HepG2 (cell line): ENCODE results near the gene ARL11. TPM values are rescaled to one million over a fixed set of nuclear protein-coding genes. Genes with fewer than 3 reads are reported as not detected.

Experiments
- ARNT ChIP-seq: fragments of 450-650 bp; IDR thresholded peaks from 2 replicates; pipeline ENCODE4 v1.6.1; 2017
- ATF2 ChIP-seq: sonication (generic); formaldehyde crosslinking; IDR thresholded peaks from 2 replicates; pipeline ENCODE4 v1.4.0; 2020; ENCODE audit warnings: missing genetic modification reagents
- BHLHE40 ChIP-seq: IDR thresholded peaks from 2 replicates; pipeline ENCODE4 v1.6.1; 2011; ENCODE audit warnings: low read length, improper control_type of control experiment
- CCDC6 ChIP-seq: sonication (generic); formaldehyde crosslinking; IDR thresholded peaks from 2 replicates; pipeline ENCODE4 v1.8.1; 2022; ENCODE audit warnings: mild to moderate bottlenecking, missing genetic modification reagents, moderate library complexity
- GATA4 ChIP-seq: sonication (generic); IDR thresholded peaks from 2 replicates; pipeline ENCODE4 v1.6.1; 2016; ENCODE audit warnings: antibody characterized with exemption, low read depth, borderline replicate concordance
- MIXL1 ChIP-seq: IDR thresholded peaks from 2 replicates; pipeline ENCODE4 v1.6.1; 2016
- MYNN ChIP-seq: sonication (generic); formaldehyde crosslinking; IDR thresholded peaks from 2 replicates; pipeline ENCODE4 v1.4.0; 2020; ENCODE audit warnings: mild to moderate bottlenecking, low read depth, missing genetic modification reagents
- NFE2 ChIP-seq: sonication (generic); formaldehyde crosslinking; IDR thresholded peaks from 2 replicates; pipeline ENCODE4 v1.4.0; 2020; ENCODE audit warnings: missing genetic modification reagents
- NRL ChIP-seq: sonication (generic); formaldehyde crosslinking; IDR thresholded peaks from 2 replicates; pipeline ENCODE4 v1.5.0; 2020; ENCODE audit warnings: missing genetic modification reagents, mild to moderate bottlenecking, moderate library complexity, borderline replicate concordance
- PHF21A ChIP-seq: sonication (generic); formaldehyde crosslinking; IDR thresholded peaks from 2 replicates; pipeline ENCODE4 v1.5.0; 2020; ENCODE audit warnings: mild to moderate bottlenecking, missing genetic modification reagents
- RFX1 ChIP-seq: fragments of 450-650 bp; IDR thresholded peaks from 2 replicates; pipeline ENCODE4 v1.6.1; 2017
- SAP130 ChIP-seq: IDR thresholded peaks from 2 replicates; pipeline ENCODE4 v1.6.1; 2016; ENCODE audit warnings: low read depth
- SNRNP70 ChIP-seq: fragments of 200-400 bp; formaldehyde crosslinking; IDR thresholded peaks from 2 replicates; pipeline ENCODE4 v1.6.1; 2017; ENCODE audit warnings: mild to moderate bottlenecking, low read depth, low read length, moderate library complexity
- TBL1XR1 ChIP-seq: fragments of 150-350 bp; IDR thresholded peaks from 2 replicates; pipeline ENCODE4 v1.6.1; 2014; ENCODE audit warnings: borderline replicate concordance, low read length; ENCODE audit not compliant: partially characterized antibody
- TBX2 ChIP-seq: sonication (generic); formaldehyde crosslinking; IDR thresholded peaks from 2 replicates; pipeline ENCODE4 v1.5.0; 2020; ENCODE audit warnings: missing genetic modification reagents, mild to moderate bottlenecking, borderline replicate concordance
- ZNF550 ChIP-seq: sonication (generic); formaldehyde crosslinking; IDR thresholded peaks from 2 replicates; pipeline ENCODE4 v1.4.0; 2020; ENCODE audit warnings: mild to moderate bottlenecking, missing genetic modification reagents, borderline replicate concordance
- ZNF572 ChIP-seq: sonication (generic); formaldehyde crosslinking; IDR thresholded peaks from 2 replicates; pipeline ENCODE4 v1.5.1; 2020; ENCODE audit warnings: mild to moderate bottlenecking, missing genetic modification reagents
- ZNF747 ChIP-seq: sonication (generic); formaldehyde crosslinking; IDR thresholded peaks from 2 replicates; pipeline ENCODE4 v1.8.1; 2023; ENCODE audit warnings: missing genetic modification reagents, mild to moderate bottlenecking, borderline replicate concordance
- ZNF775 ChIP-seq: sonication (generic); formaldehyde crosslinking; IDR thresholded peaks from 2 replicates; pipeline ENCODE4 v1.4.0; 2020; ENCODE audit warnings: missing genetic modification reagents, mild to moderate bottlenecking, moderate library complexity, borderline replicate concordance
- ZNF780A ChIP-seq: sonication (generic); formaldehyde crosslinking; IDR thresholded peaks from 2 replicates; pipeline ENCODE4 v1.8.0; 2022; ENCODE audit warnings: mild to moderate bottlenecking, missing genetic modification reagents, moderate library complexity
- polyA plus RNA-seq, 8 experiments: library from polyadenylated mRNA; depleted of rRNA in 3 of 8; stranded (reverse) in 7 of 8; unstranded in 1 of 8; fragments of >200 nt; fragmentation: Illumina TruSeq in 4 of 8; extraction: Trizol in 4 of 8; gene quantifications; 2 replicates each; pipeline versions ENCODE4 v1.2.1 to v1.2.3, GENCODE V29; 2011 to 2016; ENCODE audit warnings: low read depth in 4 of 8, missing spikeins in 1 of 8, mixed read lengths in 1 of 8; ENCODE audit not compliant: insufficient read depth in 1 of 8
- total RNA-seq, 5 experiments: library from RNA; depleted of rRNA; stranded (reverse); fragments of >200 nt; fragmentation: Illumina TruSeq; extraction: Trizol; gene quantifications; 2 replicates each; pipeline ENCODE4 v1.2.3, GENCODE V29; 2016; ENCODE audit warnings: low read depth in 1 of 5
- TF ChIP-seq, protein P1 (sequence below): sonication (generic); formaldehyde crosslinking; IDR thresholded peaks from 2 replicates; pipeline ENCODE4 v1.4.0; 2020; ENCODE audit warnings: low read depth, mild to moderate bottlenecking, missing genetic modification reagents
- TF ChIP-seq, protein P2 (sequence below): sonication (generic); formaldehyde crosslinking; IDR thresholded peaks from 2 replicates; pipeline ENCODE4 v1.4.0; 2020; ENCODE audit warnings: missing genetic modification reagents, borderline replicate concordance

The ARL11 gene
- total and polyA plus RNA-seq, 2 of the 13 experiments (the other 11 are each of a cell fraction or from before 2014, with no cell fraction given) = 0.04 to 0.22 TPM

DNA sequence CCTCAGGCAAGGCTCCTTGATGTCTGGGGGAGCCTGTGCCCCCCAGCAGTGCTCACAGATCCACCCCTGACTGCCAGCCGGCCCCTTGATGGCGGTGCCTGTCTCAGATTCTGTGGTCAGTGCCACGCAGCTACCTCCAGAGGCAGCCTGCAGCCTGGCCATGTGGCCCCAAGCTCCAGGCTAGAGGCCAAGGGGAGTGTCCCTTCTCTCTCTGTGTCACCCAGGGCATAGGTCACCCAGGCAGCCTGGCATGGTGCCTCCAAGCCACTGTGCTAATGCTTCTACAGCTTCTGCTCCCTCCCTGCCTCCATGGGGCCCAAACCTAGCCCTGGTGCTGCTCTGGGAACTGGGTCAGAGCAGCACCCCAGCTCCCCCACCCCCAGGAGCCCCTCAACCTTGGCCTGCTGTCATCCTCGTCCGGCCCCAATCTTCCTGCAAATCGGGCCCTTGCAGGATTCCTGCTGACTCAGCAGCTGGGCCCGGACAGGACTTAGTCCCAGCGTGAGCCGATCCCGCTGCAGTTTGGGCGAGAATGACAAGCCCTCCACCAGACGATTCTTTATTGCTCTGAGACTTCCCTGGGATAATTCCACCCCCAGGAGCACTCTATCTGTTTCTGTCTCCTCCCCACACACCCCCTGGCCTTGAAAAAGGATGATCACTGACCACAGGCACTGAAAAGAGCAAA lies 2.8 kb upstream of the ARL11 start (continued):
- no peak for TF ChIP-seq MYNN (CRISPR knock-in tag)
- no peak for TF ChIP-seq ZNF780A
- TF ChIP-seq SNRNP70 = no peak
- TF ChIP-seq ZNF775 = no peak
- no peak for TF ChIP-seq TBL1XR1
- TF ChIP-seq CCDC6 (CRISPR knock-in tag) = no peak
- no peak for TF ChIP-seq ARNT
- TF ChIP-seq NFE2 (CRISPR knock-in tag) = no peak
- TF ChIP-seq ZNF572 = no peak
- no peak for TF ChIP-seq MIXL1 (CRISPR knock-in tag)
- TF ChIP-seq PHF21A (CRISPR knock-in tag) = 0 out of 2 replicates have a peak, but pooled peaks have one; percentile 39
- peak; percentile 40; the same call in 1 of the 2 replicates for TF ChIP-seq GATA4
- TF ChIP-seq TBX2 (CRISPR knock-in tag) = peak; percentile 55; the same call in 1 of the 2 replicates
- TF ChIP-seq, protein P1, sequence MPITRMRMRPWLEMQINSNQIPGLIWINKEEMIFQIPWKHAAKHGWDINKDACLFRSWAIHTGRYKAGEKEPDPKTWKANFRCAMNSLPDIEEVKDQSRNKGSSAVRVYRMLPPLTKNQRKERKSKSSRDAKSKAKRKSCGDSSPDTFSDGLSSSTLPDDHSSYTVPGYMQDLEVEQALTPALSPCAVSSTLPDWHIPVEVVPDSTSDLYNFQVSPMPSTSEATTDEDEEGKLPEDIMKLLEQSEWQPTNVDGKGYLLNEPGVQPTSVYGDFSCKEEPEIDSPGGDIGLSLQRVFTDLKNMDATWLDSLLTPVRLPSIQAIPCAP (CRISPR knock-in tag) = no peak
- TF ChIP-seq ZNF747 (CRISPR knock-in tag) = 0 out of 2 replicates have a peak, but pooled peaks have one; percentile 37
- no peak for TF ChIP-seq ZNF550 (CRISPR knock-in tag)
- no peak for TF ChIP-seq ATF2
- TF ChIP-seq, protein P2, sequence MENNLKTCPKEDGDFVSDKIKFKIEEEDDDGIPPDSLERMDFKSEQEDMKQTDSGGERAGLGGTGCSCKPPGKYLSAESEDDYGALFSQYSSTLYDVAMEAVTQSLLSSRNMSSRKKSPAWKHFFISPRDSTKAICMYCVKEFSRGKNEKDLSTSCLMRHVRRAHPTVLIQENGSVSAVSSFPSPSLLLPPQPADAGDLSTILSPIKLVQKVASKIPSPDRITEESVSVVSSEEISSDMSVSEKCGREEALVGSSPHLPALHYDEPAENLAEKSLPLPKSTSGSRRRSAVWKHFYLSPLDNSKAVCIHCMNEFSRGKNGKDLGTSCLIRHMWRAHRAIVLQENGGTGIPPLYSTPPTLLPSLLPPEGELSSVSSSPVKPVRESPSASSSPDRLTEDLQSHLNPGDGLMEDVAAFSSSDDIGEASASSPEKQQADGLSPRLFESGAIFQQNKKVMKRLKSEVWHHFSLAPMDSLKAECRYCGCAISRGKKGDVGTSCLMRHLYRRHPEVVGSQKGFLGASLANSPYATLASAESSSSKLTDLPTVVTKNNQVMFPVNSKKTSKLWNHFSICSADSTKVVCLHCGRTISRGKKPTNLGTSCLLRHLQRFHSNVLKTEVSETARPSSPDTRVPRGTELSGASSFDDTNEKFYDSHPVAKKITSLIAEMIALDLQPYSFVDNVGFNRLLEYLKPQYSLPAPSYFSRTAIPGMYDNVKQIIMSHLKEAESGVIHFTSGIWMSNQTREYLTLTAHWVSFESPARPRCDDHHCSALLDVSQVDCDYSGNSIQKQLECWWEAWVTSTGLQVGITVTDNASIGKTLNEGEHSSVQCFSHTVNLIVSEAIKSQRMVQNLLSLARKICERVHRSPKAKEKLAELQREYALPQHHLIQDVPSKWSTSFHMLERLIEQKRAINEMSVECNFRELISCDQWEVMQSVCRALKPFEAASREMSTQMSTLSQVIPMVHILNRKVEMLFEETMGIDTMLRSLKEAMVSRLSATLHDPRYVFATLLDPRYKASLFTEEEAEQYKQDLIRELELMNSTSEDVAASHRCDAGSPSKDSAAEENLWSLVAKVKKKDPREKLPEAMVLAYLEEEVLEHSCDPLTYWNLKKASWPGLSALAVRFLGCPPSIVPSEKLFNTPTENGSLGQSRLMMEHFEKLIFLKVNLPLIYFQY (CRISPR knock-in tag) = no peak
- peak; percentile 77 for TF ChIP-seq SAP130 (CRISPR knock-in tag)
- no peak for TF ChIP-seq RFX1
- no peak for TF ChIP-seq BHLHE40
- TF ChIP-seq NRL (CRISPR knock-in tag) = 0 out of 2 replicates have a peak, but pooled peaks have one; percentile 32
